ENCODE results near the gene RNPS1.

DNA sequence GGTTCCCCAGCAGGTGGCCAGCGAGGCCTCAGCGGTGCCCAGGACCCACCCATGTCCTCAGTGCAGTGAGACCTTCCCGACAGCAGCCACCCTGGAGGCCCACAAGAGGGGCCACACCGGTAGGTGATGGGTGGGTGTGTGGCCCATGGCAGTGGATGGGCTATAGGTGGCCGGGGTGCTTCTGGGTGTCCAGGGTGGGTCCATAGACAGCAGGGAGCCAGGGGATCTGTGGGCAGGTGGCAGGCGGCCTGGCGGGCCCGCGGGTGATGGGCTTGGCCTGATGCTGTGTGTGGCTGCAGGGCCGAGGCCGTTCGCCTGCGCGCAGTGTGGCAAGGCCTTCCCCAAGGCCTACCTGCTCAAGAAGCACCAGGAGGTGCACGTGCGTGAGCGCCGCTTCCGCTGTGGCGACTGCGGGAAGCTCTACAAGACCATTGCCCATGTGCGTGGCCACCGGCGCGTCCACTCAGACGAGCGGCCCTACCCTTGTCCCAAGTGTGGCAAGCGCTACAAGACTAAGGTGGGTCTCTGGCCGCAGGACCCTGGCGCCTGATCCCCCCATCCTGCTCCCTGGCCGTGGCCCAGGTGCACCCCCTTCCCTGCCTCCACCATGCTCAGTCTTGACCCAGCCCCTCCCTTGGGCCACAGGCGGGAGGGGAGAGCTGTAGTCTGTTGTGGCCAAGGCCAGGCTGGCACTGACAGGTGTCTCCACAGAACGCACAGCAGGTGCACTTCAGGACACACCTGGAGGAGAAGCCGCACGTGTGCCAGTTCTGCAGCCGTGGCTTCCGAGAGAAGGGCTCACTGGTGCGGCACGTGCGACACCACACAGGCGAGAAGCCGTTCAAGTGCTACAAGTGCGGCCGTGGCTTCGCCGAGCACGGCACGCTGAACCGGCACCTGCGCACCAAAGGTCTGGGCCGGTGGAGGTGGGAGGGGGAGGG lies 33.8 kb downstream of the RNPS1 start:
- no peak for TF ChIP-seq POLR2A (IDR thresholded peaks at IDR 0.05)
- TF ChIP-seq, protein P1, sequence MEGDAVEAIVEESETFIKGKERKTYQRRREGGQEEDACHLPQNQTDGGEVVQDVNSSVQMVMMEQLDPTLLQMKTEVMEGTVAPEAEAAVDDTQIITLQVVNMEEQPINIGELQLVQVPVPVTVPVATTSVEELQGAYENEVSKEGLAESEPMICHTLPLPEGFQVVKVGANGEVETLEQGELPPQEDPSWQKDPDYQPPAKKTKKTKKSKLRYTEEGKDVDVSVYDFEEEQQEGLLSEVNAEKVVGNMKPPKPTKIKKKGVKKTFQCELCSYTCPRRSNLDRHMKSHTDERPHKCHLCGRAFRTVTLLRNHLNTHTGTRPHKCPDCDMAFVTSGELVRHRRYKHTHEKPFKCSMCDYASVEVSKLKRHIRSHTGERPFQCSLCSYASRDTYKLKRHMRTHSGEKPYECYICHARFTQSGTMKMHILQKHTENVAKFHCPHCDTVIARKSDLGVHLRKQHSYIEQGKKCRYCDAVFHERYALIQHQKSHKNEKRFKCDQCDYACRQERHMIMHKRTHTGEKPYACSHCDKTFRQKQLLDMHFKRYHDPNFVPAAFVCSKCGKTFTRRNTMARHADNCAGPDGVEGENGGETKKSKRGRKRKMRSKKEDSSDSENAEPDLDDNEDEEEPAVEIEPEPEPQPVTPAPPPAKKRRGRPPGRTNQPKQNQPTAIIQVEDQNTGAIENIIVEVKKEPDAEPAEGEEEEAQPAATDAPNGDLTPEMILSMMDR (IDR thresholded peaks at IDR 0.05), result no peak

All from ovary (tissue), 3 donors.